Ovary (tissue), 3 donors: ENCODE data around the gene PTPRN.

ENCODE experiments used
- CTCF ChIP-seq, 3 donors: fragments of 450-650 bp in 2 of 3; fragments of 200-600 bp in 1 of 3; IDR thresholded peaks; one replicate each; pipeline versions ENCODE4 v1.5.1 to v1.8.0; 2016 to 2022; ENCODE audit warnings: antibody characterized with exemption in 3 of 3, mild to moderate bottlenecking in 1 of 3
- EP300 ChIP-seq: sonication (generic); formaldehyde crosslinking; IDR thresholded peaks from one replicate; pipeline ENCODE4 v1.6.1; 2017; ENCODE audit warnings: antibody characterized with exemption
- POLR2A ChIP-seq: fragments of 450-650 bp; IDR thresholded peaks from one replicate; pipeline ENCODE4 v1.6.1; 2017; ENCODE audit warnings: antibody characterized with exemption, mild to moderate bottlenecking, moderate library complexity
- donor health status: DM: no; HTN: no; CAD: no.

- TF ChIP-seq CTCF (IDR thresholded peaks at IDR 0.05) (no peak), EP300 (no peak), POLR2A (no peak)
Measured at GRCh38 chr2:219282943-219283581, 26.1 kb downstream of the PTPRN start.
